Peyer's patch (tissue), 4 donors: ENCODE results near the gene LRP6. TPM values are rescaled to one million over a fixed set of nuclear protein-coding genes. Genes with fewer than 3 reads are reported as not detected.

Experiments used
- DNase-seq, 3 donors: peaks; one replicate each; pipeline ENCODE4 v3.0.0-alpha.2; 2017 to 2019
- H3K27ac ChIP-seq, 4 donors: fragments of 200-600 bp; sonication (generic); one replicate each; pipeline ENCODE4 v1.5.1; 2016 to 2019
- H3K27me3 ChIP-seq, 2 donors: fragments of 200-600 bp; sonication (generic); one replicate each; pipeline ENCODE4 v1.5.1; 2019
- H3K36me3 ChIP-seq, 3 donors: fragments of 200-600 bp; sonication (generic); one replicate each; pipeline ENCODE4 v1.5.1; 2016 to 2019
- H3K4me1 ChIP-seq, 4 donors: fragments of 200-600 bp; sonication (generic); one replicate each; pipeline ENCODE4 v1.5.1; 2016 to 2019
- H3K4me3 ChIP-seq, 4 donors: fragments of 200-600 bp; sonication (generic); 1 replicate in 3 of 4; 2 replicates in 1 of 4; pipeline ENCODE4 v1.5.1; 2016 to 2019; ENCODE audit warnings: mild to moderate bottlenecking in 1 of 4
- H3K9me3 ChIP-seq, 4 donors: fragments of 200-600 bp; sonication (generic); one replicate each; pipeline ENCODE4 v1.5.1; 2016 to 2019; ENCODE audit warnings: mild to moderate bottlenecking in 1 of 4
- CTCF ChIP-seq, 6 experiments: fragments of 450-650 bp in 4 of 6; fragments of 200-600 bp in 2 of 6; sonication (generic) in 1 of 6; IDR thresholded peaks; one replicate each; pipeline ENCODE4 v1.5.1; 2017 to 2019; ENCODE audit warnings: antibody characterized with exemption in 6 of 6, mild to moderate bottlenecking in 3 of 6, moderate library complexity in 1 of 6
- POLR2A ChIP-seq, 2 donors: fragments of 450-650 bp; IDR thresholded peaks; one replicate each; pipeline ENCODE4 v1.5.1; 2017; ENCODE audit warnings: antibody characterized with exemption in 2 of 2, mild to moderate bottlenecking in 2 of 2, moderate library complexity in 2 of 2
- total RNA-seq, 4 donors: library from RNA; depleted of rRNA; stranded (reverse); fragments of >200 nt; gene quantifications; one replicate each; pipeline ENCODE4 v1.1.0, GENCODE V29; 2016

The LRP6 gene
- total RNA-seq, 4 donors from 2014 or later = 27.3 to 78.4 (median 56.2) TPM

GRCh38 chr12:12133259-12133658, 133.6 kb downstream of the LRP6 start:
- no peak for TF ChIP-seq CTCF (IDR thresholded peaks at IDR 0.05)
- TF ChIP-seq POLR2A (IDR thresholded peaks at IDR 0.05) = no peak
- H3K9me3 ChIP-seq = no peaks in the 10 kb centered on the region
- peaks cover 0 to 10% (median 0%) of the 10 kb centered on the region in 3 donors for H3K36me3 ChIP-seq

GRCh38 chr12:12128670-12129069, 138.2 kb downstream of the LRP6 start:
- no peak for DNase-seq
- no peak overlapping the region for H3K27ac ChIP-seq
- no peaks in the 10 kb centered on the region for H3K27me3 ChIP-seq
- H3K4me3 ChIP-seq = no peak overlapping the region
- no peaks in the 10 kb centered on the region for H3K9me3 ChIP-seq
- peaks cover 0 to 38% (median 0%) of the 10 kb centered on the region in 3 donors for H3K36me3 ChIP-seq
- no peaks in the 10 kb centered on the region for H3K4me1 ChIP-seq
- TF ChIP-seq POLR2A (IDR thresholded peaks at IDR 0.05) (no peak), CTCF (IDR thresholded peaks at IDR 0.05) (no peak)

More at GRCh38 chr12:12133259-12133658, 133.6 kb downstream of the LRP6 start:
- no peaks in the 10 kb centered on the region for H3K4me1 ChIP-seq
- H3K4me3 ChIP-seq = no peak overlapping the region
- H3K27ac ChIP-seq = no peak overlapping the region
- no peaks in the 10 kb centered on the region for H3K27me3 ChIP-seq
- DNase-seq = no peak

GRCh38 chr12:12127304-12127703, 139.5 kb downstream of the LRP6 start:
- no peak overlapping the region for H3K27ac ChIP-seq
- H3K9me3 ChIP-seq = no peaks in the 10 kb centered on the region
- no peak for DNase-seq
- H3K4me3 ChIP-seq = no peak overlapping the region
- peaks cover 0 to 42% (median 0%) of the 10 kb centered on the region in 3 donors for H3K36me3 ChIP-seq
- TF ChIP-seq POLR2A (IDR thresholded peaks at IDR 0.05) (no peak), CTCF (IDR thresholded peaks at IDR 0.05) (no peak)
- no peaks in the 10 kb centered on the region for H3K27me3 ChIP-seq
- H3K4me1 ChIP-seq = no peaks in the 10 kb centered on the region

GRCh38 chr12:12126551-12126950, 140.3 kb downstream of the LRP6 start:
- no peak overlapping the region for H3K27ac ChIP-seq
- H3K4me3 ChIP-seq = no peak overlapping the region
- H3K9me3 ChIP-seq = no peaks in the 10 kb centered on the region
- no peaks in the 10 kb centered on the region for H3K4me1 ChIP-seq
- no peak for TF ChIP-seq CTCF (IDR thresholded peaks at IDR 0.05)
- TF ChIP-seq POLR2A (IDR thresholded peaks at IDR 0.05) = no peak
- no peaks in the 10 kb centered on the region for H3K27me3 ChIP-seq
- no peak for DNase-seq
- H3K36me3 ChIP-seq = peaks cover 0 to 42% (median 0%) of the 10 kb centered on the region in 3 donors

- H3K36me3 ChIP-seq = peaks cover 0 to 57% (median 0%) of the 10 kb centered on the region in 3 donors
- no peaks in the 10 kb centered on the region for H3K27me3 ChIP-seq
- H3K4me1 ChIP-seq = no peaks in the 10 kb centered on the region
- no peak for DNase-seq
- no peak overlapping the region for H3K27ac ChIP-seq
- no peaks in the 10 kb centered on the region for H3K9me3 ChIP-seq
- H3K4me3 ChIP-seq = no peak overlapping the region
- TF ChIP-seq POLR2A (IDR thresholded peaks at IDR 0.05) (no peak), CTCF (IDR thresholded peaks at IDR 0.05) (no peak)
These were observed 143.7 kb downstream of the LRP6 start for GRCh38 chr12:12123036-12123604.
